NCI-H146 (cell line): ENCODE results near the gene NUP88.
A peak's percentile ranks its signal among the peaks of the same experiment; 100 is the strongest.
"Not testable (repeated sequence)": the region's sequence is repeated elsewhere in the genome, so short reads cannot be mapped to it uniquely, and the experiment has no call there.

Experiments used
- DNase-seq: peaks from one replicate; lab custom pipeline; 2025; lab: John Stamatoyannopoulos, UW

Gene NUP88

DNA sequence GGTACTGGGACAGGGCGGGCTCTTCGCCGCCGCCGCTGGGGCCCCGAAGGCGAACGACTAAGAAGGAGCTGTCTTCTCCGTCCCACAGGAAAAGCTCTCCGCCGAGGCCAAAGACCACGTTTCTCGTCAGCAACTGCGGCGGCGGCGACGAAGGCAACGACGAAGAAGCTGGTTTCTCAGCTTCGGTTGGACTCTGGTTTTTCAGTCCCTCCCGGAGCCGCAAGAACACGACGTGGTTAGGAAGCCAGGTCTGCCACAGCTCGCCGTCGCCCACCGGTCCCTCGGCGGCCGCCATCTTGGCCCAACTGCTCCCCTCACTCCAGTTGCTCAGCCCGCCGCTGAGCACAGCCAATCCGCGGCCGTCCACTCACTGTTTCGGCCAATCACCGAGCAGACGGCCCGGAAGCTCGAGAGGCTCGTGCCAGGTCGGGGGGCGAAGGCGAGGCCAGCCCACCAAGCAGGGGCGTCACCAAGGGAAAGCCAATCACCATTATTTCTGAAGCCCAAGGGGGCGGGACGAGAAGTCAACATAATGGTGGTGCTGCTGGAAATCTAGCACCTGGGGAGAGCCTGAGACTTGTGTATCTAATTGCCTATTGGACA lies at the start of gene NUP88:
TSS of gene NUP88 (minus strand) at position 307 of the 603 bp plus-strand sequence. CDS start at position 295, 12 bp downstream.
- DNase-seq = peak; percentile 98

DNA sequence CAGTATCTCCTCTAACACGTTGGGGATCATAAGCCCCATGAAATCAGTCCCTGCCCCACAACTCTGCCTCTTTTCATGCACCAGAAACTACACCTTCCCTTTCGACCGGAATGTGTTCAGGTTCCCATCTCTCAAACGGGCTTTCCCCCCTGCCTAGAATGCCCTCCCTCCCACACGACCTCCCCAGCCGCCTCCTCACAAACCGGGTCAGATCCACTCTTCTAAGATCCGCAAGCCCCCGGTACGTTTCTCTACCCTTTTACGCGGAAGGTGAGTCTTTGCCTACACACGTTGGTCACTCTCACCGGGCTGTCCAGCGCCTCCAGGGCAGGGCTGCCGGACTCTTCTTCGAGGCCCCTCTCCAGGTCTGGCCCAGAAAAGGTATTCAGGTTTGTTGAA lies 48.6 kb upstream of the NUP88 start:
- peak; percentile 35 for DNase-seq

GRCh38 chr17:5467416-5467815 lies 48.0 kb upstream of the NUP88 start:
- no peak for DNase-seq

- DNase-seq = no peak
Measured at GRCh38 chr17:5466295-5466694, 46.8 kb upstream of the NUP88 start.

DNA sequence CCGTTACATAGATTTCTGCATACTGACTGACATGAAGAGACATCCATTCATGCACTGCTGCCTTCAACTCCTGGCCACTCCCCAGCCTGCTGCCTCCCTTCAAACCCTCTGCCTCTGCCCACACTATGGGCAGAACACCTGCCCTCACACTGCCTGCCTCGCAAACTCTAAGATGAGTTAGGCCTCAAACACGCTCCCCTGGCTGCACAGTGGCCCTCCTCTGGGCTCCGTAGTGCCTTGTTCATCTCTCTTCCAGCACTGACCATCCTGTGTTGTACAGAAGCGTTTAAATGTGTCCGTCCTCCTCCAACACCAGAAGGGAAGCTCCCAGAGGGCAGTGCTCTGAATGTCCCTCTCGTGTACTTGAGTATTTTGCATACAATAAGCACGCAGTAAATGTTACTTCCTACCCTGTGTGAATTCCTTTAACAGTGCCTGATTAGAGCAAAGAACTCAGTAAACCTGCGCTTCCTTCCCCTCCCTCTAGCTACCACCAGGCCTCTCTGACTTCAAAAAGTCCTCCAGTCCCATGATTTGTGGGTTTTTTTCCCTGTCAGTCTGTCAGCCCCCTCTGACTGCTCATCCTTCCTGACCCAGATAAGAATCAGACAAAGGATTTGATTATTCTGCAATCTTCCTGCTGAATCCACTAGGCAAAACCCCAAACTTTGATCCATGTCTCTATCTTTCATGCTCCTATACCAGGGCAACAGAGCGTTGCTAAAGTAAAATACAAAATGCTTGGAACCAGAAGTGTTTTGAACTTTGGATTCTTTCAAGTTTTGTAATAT lies 45.5 kb upstream of the NUP88 start:
- DNase-seq = no peak

GRCh38 chr17:5446786-5447185 lies 27.3 kb upstream of the NUP88 start:
- DNase-seq = no peak

- no peak for DNase-seq
Measured at GRCh38 chr17:5444209-5444608, 24.7 kb upstream of the NUP88 start.

DNA sequence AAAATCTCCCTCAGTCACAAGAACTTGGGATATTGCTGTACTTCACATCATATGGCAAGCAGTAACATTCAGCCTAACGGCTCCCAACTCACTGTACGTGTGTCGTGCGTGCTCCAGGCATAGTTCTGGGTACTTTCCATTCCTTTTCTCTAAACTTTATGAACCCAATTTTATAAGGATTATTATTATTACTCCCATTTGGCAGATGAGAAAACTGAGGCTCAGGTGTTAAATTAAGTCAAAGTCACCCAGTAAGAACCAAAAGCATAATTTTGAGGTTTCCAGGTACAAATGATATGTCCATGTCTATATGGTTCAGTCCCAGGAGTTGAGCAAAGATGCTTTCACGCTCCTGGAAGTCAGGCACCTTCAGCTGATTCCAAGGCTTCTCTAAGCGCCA lies 24.3 kb upstream of the NUP88 start:
- DNase-seq = no peak

GRCh38 chr17:5439446-5439764 lies 19.9 kb upstream of the NUP88 start:
- DNase-seq = no peak

GRCh38 chr17:5438716-5439445 lies 19.4 kb upstream of the NUP88 start, which contains the start of gene C1QBP:
C1QBP (minus strand) TSS chr17:5439155; CDS start chr17:5439073, 82 bp downstream.
- DNase-seq = peak; percentile 86

DNA sequence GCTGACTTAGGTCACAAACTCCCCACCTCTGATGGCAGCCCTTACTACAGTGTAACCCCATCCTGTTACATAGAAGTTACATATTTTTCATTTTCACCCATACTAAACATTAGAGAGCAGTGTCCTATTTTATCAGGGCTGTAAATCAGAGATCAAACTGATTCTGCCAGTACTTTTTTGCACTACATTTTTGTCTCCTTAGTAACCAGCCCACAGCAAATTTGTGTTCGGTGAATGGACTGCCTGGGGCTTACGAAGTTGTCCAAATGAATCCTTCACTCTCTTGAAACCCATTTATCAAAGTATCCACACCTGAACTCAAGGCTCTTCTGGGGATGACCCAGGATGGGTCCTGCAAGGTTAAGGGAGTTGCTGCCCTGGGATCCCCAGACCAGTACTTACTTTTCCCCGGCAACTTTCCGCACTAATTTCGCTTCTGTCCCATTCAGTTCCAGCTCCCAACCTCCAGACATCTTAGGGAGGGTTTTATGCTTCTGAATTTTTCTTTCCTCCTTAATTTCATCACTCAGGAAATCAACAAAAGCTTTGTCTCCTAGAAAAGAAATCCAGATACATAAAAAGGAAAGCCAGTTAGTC lies 18.4 kb upstream of the NUP88 start:
- no peak for DNase-seq

DNA sequence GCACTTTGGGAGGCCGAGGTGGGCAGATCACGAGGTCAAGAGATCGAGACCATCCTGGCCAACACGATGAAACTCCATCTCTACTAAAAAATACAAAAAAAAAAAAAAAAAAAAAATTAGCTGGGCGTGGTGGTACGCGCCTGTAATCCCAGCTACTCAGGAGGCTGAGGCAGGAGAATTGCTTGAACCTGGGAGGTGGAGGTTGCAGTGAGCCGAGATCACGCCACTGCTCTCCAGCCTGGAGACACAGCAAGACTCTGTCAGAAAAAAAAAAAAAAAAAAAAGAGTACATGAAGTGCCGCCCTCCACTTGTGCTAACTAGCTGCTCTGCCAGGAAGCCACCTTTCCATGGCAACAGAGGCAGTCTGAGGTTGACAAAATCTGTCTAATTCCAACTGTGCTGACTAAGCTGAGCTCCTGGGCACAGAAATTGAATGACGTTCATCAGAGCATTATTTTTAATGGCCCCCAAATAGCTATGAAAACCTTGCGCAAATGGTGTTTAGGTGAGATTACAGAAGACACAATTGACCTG lies 16.4 kb upstream of the NUP88 start:
- not testable (repeated sequence) for DNase-seq

- no peak for DNase-seq
Measured at GRCh38 chr17:5434984-5435383, 15.5 kb upstream of the NUP88 start.

DNA sequence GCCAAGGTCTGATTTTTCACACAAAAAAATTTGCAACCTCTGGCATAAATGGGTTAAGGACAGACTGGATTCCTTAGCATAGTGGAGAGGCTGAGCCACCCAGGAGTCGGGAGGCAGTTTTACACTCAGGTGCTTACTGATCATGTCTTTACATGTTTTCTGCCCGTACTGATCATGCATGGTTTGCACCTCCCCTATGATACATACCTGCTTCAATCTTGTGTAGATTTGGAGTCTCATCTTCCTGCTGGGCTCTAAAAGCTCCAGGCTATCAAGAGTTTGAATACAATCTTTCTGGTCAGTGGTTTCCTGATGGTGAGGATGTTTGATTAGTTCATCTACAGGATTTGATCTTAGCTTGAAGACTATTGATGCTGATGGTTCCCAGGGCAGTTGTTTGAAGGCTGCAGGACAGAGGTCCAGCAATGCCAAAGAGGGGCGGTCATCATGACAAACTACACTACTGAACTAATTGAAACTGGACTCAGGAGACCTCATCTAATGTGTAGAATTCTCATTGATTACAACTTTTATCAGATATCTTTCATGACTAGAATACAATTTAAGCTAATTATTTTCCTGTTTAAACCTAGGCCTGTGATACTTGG lies 12.6 kb upstream of the NUP88 start:
- DNase-seq = no peak

GRCh38 chr17:5431234-5431633 lies 11.8 kb upstream of the NUP88 start:
- not testable (repeated sequence) for DNase-seq

DNA sequence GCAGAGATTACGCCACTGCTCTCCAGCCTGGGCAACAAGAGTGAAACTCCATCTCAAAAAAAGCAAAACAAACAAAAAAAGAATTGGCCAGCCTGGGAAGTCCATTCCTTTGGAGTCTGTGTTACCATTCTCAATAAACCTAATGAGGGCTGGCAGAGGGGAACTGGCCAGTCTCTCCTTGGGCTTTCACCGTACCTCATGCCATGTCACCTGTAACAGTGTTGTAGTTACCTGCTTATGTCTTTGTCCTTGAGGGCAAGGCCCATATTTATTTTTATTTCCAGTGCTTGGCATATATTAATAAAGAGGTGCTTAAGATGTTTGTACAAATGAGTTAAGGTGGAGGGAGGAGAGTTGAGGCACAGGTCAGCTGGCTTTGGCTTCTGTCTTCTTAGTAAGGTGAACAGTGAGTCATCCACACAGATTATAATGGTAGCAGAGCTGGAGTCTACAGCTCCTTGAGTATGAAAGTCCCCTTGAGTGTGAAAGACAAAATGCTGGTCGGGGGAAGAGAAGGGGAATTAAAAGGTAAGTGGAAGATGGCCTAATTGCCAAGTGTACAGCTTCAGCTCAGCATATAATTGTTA lies 11.0 kb upstream of the NUP88 start:
- DNase-seq = no peak

- no peak for DNase-seq
Measured at GRCh38 chr17:5429191-5429887, 9.9 kb upstream of the NUP88 start.

DNA sequence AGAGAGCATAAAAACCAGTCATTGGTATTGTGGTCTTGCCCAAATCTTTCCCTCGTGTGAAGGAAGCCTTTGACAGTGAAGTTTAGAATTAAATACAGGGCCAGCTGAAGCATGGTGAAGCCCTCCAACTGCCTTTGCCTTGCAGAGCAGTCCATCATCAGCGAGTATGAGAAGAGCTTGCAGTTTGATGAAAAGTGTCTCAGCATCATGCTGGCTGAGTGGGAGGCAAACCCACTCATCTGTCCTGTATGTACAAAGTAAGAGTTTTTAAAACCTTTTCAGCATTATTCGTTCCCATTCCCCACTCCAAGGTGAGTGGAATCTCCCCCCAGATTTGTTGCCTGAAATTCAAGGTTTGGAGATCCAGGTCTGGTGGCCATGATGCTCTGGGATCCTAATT lies 6.4 kb upstream of the NUP88 start:
- no peak for DNase-seq

- no peak for DNase-seq
Measured at GRCh38 chr17:5424909-5425308, 5.4 kb upstream of the NUP88 start.

DNA sequence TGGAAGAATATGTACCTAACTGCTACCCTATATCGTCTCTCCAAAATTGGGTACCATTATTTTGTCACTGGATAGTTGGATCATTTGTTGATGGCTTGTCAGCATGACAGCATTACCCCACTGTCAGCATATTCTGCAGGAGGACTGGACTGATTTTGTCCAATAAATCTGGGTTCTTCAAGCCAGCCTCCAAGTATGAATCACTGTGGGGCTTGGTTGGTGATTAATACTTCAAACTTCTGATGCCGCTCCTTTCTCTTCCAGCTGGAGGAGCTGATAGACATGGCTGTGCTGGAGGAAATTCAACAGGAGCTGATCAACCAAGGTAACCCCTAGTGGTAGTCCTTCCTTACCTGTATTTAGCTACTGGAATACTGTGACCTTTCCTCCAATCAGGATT lies 3.0 kb upstream of the NUP88 start:
- no peak for DNase-seq
